HG03095 (cell line): ENCODE measurements around the gene TXK.

Source experiments
- ATAC-seq: cut with Tn5 transposase; IDR thresholded peaks from one replicate; pipeline ENCODE4 v1.9.1; 2021; ENCODE audit warnings: moderate library complexity; ENCODE audit not compliant: unreplicated experiment

The TXK gene

GRCh38 chr4:48138511-48138910 is 4.5 kb upstream of the TXK start:
- no peak for ATAC-seq

- no peak for ATAC-seq
Observed at GRCh38 chr4:48137846-48138245, 3.8 kb upstream of the TXK start.

- no peak for ATAC-seq
Observed at GRCh38 chr4:48133669-48134068, 381 bp downstream of the TXK start.

GRCh38 chr4:48131736-48132135 is 2.3 kb downstream of the TXK start:
- no peak for ATAC-seq

- ATAC-seq: no peak
Observed at GRCh38 chr4:48130100-48130499, 4.0 kb downstream of the TXK start.

GRCh38 chr4:48129307-48130014 is 4.6 kb downstream of the TXK start:
- no peak for ATAC-seq

DNA sequence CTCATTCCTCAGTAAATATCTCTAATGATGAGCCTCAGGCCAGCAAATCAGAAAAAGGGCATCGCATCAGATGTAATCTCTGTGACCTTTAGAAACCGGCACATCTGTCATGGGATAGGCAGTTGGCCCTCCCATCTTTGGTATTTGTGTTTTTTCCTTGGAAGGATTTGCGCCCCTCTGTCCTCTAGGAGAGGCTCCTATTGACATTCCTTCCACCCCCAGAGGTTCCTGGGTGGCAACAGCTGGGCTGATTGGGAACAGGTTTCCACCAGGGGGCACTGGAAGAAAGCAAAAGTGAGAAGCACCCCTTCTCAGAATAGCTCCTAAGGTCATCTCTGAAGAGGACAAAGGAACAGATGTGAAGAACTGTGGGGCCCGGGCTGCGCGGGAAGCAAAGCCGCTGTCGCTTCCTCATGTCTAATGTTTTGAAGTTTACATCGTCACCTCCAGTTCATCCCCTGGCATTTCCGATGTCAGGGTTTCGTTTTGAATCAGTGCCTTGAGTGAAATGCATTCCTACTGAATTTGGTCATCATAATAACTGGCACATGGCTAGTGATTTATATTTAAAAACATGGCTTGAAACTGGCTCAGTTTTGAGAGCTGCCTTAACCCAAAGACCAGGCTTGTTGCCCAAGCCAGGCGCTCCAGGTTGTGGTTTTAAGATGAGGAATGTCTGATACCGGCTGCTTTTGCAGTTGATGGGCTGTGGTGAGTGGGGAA is 6.2 kb downstream of the TXK start:
- ATAC-seq: peak; percentile 79

- no peak for ATAC-seq
Observed at GRCh38 chr4:48127231-48127630, 6.8 kb downstream of the TXK start.

DNA sequence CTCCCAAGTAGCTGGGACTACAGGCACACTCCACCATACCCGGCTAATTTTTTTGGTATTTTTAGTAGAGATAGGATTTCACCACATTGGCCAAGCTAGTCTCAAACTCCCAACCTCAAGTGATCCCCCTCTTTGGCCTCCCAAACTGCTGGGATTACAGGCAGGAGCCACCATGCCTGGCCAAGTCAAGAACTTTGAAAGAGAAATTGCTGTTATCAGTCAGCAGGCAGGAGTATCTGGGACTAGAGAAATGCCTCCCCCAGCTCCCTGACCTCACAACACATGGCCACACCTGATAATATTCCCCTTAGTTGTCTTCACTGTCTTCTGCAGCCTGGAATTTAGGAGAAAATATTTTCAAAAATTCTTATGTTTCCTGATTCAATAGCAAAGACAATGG is 7.4 kb downstream of the TXK start:
- ATAC-seq: no peak

DNA sequence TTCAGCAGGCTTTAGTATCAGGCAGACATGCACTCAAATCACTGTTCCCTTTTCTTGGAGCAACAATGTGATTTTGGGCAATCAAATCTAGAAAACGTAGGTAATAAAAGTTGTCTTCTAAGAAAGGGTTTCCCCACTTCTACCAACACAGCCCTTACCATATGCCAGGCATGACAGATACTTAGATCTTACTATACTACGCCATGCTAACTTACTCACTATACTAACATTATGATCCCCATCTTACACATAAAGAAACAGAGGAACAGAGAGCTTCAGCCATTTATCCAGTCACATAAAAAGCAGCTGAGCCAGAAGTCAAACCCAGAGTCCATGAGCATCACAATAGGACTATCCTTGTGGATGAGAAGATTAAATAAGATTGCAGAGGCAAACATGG is 9.2 kb downstream of the TXK start:
- ATAC-seq: no peak

GRCh38 chr4:48122756-48123155 is 11.3 kb downstream of the TXK start:
- ATAC-seq: no peak

- no peak for ATAC-seq
Observed at GRCh38 chr4:48121180-48121579, 12.9 kb downstream of the TXK start.

DNA sequence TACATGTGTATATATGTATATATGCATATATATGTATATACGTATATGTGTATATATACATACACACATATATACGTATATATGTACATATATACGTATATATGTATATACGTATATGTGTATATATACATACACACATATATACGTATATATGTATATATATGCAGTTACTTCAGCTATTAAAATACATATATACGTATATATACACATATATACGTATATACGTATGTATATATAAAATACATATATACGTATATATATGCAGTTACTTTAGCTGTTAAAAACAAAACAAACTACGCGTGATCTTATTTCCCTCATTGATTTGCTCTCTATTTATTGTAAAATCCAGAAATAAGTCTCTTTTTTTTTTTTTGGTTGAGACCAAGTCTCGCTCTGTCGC is 13.9 kb downstream of the TXK start:
- ATAC-seq: no peak

DNA sequence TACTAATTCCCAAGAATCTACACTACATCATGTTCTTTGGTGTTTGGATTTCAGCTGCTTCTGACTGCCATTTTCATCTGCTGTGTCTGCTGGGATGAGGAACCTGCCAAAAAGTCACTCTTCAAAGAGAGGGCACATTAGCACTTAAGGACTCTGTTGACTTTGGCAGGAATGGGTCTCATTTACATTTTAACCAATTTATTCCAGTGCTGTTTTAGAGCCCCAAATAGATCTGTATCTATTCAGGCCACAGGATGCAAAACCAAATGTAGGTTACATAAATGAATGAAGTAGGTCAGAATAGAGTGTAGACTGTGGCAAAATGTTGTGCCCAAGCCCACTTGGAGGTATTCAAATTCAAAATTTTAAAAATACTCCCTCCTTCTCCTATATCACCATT is 14.4 kb downstream of the TXK start:
- no peak for ATAC-seq

GRCh38 chr4:48118081-48118480 is 16.0 kb downstream of the TXK start:
- no peak for ATAC-seq

- ATAC-seq: no peak
Observed at GRCh38 chr4:48116582-48116981, 17.5 kb downstream of the TXK start.

- no peak for ATAC-seq
Observed at GRCh38 chr4:48114412-48114811, 19.6 kb downstream of the TXK start.

DNA sequence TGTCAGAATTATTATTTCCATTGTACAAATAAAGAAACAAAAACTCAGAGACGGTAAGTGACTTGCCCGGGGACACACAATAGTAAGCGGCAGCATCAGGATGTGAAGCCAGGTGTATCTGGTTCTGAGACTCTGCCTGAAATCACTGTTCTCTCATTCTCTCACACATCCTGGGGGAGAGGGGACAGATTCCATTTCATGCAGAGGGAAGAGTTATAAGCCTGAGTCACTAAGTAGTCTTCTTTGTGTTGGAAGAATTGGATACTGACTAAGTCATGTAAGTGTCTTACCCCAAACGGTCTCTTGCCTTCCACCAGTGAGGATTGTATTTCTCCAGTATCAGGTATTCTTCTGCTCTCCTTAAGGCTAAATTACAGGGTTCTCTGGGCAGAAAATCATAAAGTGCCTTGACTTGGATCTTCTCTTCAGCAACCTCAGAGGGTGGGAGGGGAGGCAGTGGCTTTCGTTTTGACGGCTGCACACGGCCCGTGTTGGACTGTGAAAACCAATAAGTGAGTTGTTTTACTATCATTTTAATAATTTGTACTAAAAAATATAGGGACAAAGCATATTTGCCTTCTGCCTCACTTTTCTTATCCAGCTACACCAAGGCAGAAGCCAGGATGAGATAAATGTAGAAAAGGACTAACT is 21.9 kb downstream of the TXK start:
- ATAC-seq: no peak

GRCh38 chr4:48110452-48110978 is 23.5 kb downstream of the TXK start:
- no peak for ATAC-seq

- peak; percentile 72 for ATAC-seq
Observed at GRCh38 chr4:48109413-48110263, 24.4 kb downstream of the TXK start.
